ENCODE measurements around the gene NRROS. TPM values are rescaled to one million over a fixed set of nuclear protein-coding genes. Genes with fewer than 3 reads are reported as not detected.
A peak's percentile ranks its signal among the peaks of the same experiment; 100 is the strongest.

Gene NRROS
- total and polyA plus RNA-seq, 2 experiments from 2014 or later: 0.33 TPM; not detected in 1

- TF ChIP-seq CTCF (IDR thresholded peaks at IDR 0.05; ENCODE audit: poor library complexity): no peak
- TF ChIP-seq EZH2phosphoT487 (IDR thresholded peaks at IDR 0.05; ENCODE audit: low read depth, severe bottlenecking, unreplicated experiment): no peak
- no peak for TF ChIP-seq EZH2 (IDR thresholded peaks at IDR 0.05; ENCODE audit: borderline replicate concordance)
- no peak for DNase-seq (ENCODE audit: low spot score)
- H2AFZ ChIP-seq: peak overlapping the region; percentile 99
- H3K9me2 ChIP-seq (replicated peaks; ENCODE audit: insufficient read depth): no peaks in the 10 kb centered on the region
- peak overlapping the region; percentile 90 for H3K27ac ChIP-seq
- H3K4me1 ChIP-seq (ENCODE audit: insufficient read depth): peaks cover 4% of the 10 kb centered on the region
- peak overlapping the region; percentile 25 for H3K4me3 ChIP-seq
- H3K4me2 ChIP-seq: peak overlapping the region; percentile 91
- H3K27me3 ChIP-seq: no peaks in the 10 kb centered on the region
- 50% methylated on average over 5 of the region's 5 CpGs for WGBS (ENCODE audit: low lambda C conversion rate, missing lambda C conversion rate)
- H3K9me3 ChIP-seq (ENCODE audit: low read depth): no peaks in the 10 kb centered on the region
- no peaks in the 10 kb centered on the region for H3K36me3 ChIP-seq (replicated peaks; ENCODE audit: insufficient read depth, low read depth)
- no peaks in the 10 kb centered on the region for H4K20me1 ChIP-seq (ENCODE audit: insufficient read depth, poor library complexity, severe bottlenecking)
- no peaks in the 10 kb centered on the region for H3K79me2 ChIP-seq
Observed at GRCh38 chr3:196631682-196632045, 7.8 kb upstream of the NRROS start.

- Histone ChIP-seq H3K27ac (peak overlapping the region; percentile 90), H4K20me1 (ENCODE audit: insufficient read depth, poor library complexity, severe bottlenecking) (no peaks in the 10 kb centered on the region), H3K9me2 (replicated peaks; ENCODE audit: insufficient read depth) (no peaks in the 10 kb centered on the region), H3K9me3 (ENCODE audit: low read depth) (no peaks in the 10 kb centered on the region), H3K4me1 (ENCODE audit: insufficient read depth) (peaks cover 4% of the 10 kb centered on the region), H3K79me2 (no peaks in the 10 kb centered on the region), H3K27me3 (no peaks in the 10 kb centered on the region), H3K4me3 (peak overlapping the region; percentile 25), H3K4me2 (peak overlapping the region; percentile 91), H3K36me3 (replicated peaks; ENCODE audit: insufficient read depth, low read depth) (no peaks in the 10 kb centered on the region), H2AFZ (peak overlapping the region; percentile 99)
- peak; percentile 91 for DNase-seq (ENCODE audit: low spot score)
- 4% methylated on average over 39 of the region's 43 CpGs for WGBS (ENCODE audit: low lambda C conversion rate, missing lambda C conversion rate)
- TF ChIP-seq EZH2 (IDR thresholded peaks at IDR 0.05; ENCODE audit: borderline replicate concordance) (no peak), CTCF (IDR thresholded peaks at IDR 0.05; ENCODE audit: poor library complexity) (peak; percentile 22), EZH2phosphoT487 (IDR thresholded peaks at IDR 0.05; ENCODE audit: low read depth, severe bottlenecking, unreplicated experiment) (no peak)
Observed at GRCh38 chr3:196632046-196632751, 7.3 kb upstream of the NRROS start.

GRCh38 chr3:196633555-196634151, 5.8 kb upstream of the NRROS start:
- H3K9me3 ChIP-seq (ENCODE audit: low read depth): no peaks in the 10 kb centered on the region
- H3K4me1 ChIP-seq (ENCODE audit: insufficient read depth): peaks cover 4% of the 10 kb centered on the region
- peak overlapping the region; percentile 99 for H2AFZ ChIP-seq
- DNase-seq (ENCODE audit: low spot score): no peak
- TF ChIP-seq CTCF (IDR thresholded peaks at IDR 0.05; ENCODE audit: poor library complexity) (no peak), EZH2phosphoT487 (IDR thresholded peaks at IDR 0.05; ENCODE audit: low read depth, severe bottlenecking, unreplicated experiment) (no peak), EZH2 (IDR thresholded peaks at IDR 0.05; ENCODE audit: borderline replicate concordance) (no peak)
- H3K79me2 ChIP-seq: no peaks in the 10 kb centered on the region
- no peaks in the 10 kb centered on the region for H3K36me3 ChIP-seq (replicated peaks; ENCODE audit: insufficient read depth, low read depth)
- H3K27me3 ChIP-seq: peaks cover 2% of the 10 kb centered on the region
- peak overlapping the region; percentile 90 for H3K27ac ChIP-seq
- no peaks in the 10 kb centered on the region for H4K20me1 ChIP-seq (ENCODE audit: insufficient read depth, poor library complexity, severe bottlenecking)
- peak overlapping the region; percentile 91 for H3K4me2 ChIP-seq
- H3K4me3 ChIP-seq: no peak overlapping the region
- WGBS (ENCODE audit: low lambda C conversion rate, missing lambda C conversion rate): 95% methylated on average over 12 of the region's 12 CpGs
- no peaks in the 10 kb centered on the region for H3K9me2 ChIP-seq (replicated peaks; ENCODE audit: insufficient read depth)

All from hepatocyte (in vitro differentiated cells).